DMS53 treated with DMSO at 0.1 percent for 48 hours (cell line): ENCODE measurements around the gene ABI3BP.

ENCODE experiments used
- DNase-seq: peaks from one replicate; lab custom pipeline; 2025; ENCODE audit not compliant: unreplicated experiment; lab: John Stamatoyannopoulos, UW

ABI3BP gene

GRCh38 chr3:100838157-100838556 is 155.1 kb downstream of the ABI3BP start:
- DNase-seq, result no peak

- no peak for DNase-seq
Observed at GRCh38 chr3:100836661-100837060, 156.6 kb downstream of the ABI3BP start.

GRCh38 chr3:100834332-100834731 is 158.9 kb downstream of the ABI3BP start:
- DNase-seq, result no peak

GRCh38 chr3:100833483-100833882 is 159.7 kb downstream of the ABI3BP start:
- DNase-seq, result no peak

GRCh38 chr3:100831629-100832028 is 161.6 kb downstream of the ABI3BP start:
- no peak for DNase-seq

GRCh38 chr3:100830931-100831330 is 162.3 kb downstream of the ABI3BP start:
- no peak for DNase-seq

GRCh38 chr3:100825574-100825973 is 167.6 kb downstream of the ABI3BP start:
- DNase-seq, result no peak

GRCh38 chr3:100815583-100815982 is 177.6 kb downstream of the ABI3BP start:
- no peak for DNase-seq

GRCh38 chr3:100813828-100814227 is 179.4 kb downstream of the ABI3BP start:
- no peak for DNase-seq

GRCh38 chr3:100811779-100812507 is 181.3 kb downstream of the ABI3BP start:
- no peak for DNase-seq

- DNase-seq, result no peak
Observed at GRCh38 chr3:100810671-100811070, 182.6 kb downstream of the ABI3BP start.

GRCh38 chr3:100804631-100805030 is 188.6 kb downstream of the ABI3BP start:
- DNase-seq, result no peak

- no peak for DNase-seq
Observed at GRCh38 chr3:100803711-100804110, 189.5 kb downstream of the ABI3BP start.

GRCh38 chr3:100802126-100802525 is 191.1 kb downstream of the ABI3BP start:
- no peak for DNase-seq

GRCh38 chr3:100798012-100798411 is 195.2 kb downstream of the ABI3BP start:
- no peak for DNase-seq

GRCh38 chr3:100796556-100796955 is 196.7 kb downstream of the ABI3BP start:
- DNase-seq, result no peak

- DNase-seq, result no peak
Observed at GRCh38 chr3:100789579-100789978, 203.6 kb downstream of the ABI3BP start.

GRCh38 chr3:100783619-100784018 is 209.6 kb downstream of the ABI3BP start:
- DNase-seq, result no peak

- no peak for DNase-seq
Observed at GRCh38 chr3:100782906-100783305, 210.3 kb downstream of the ABI3BP start.

- no peak for DNase-seq
Observed at GRCh38 chr3:100782348-100782747, 210.9 kb downstream of the ABI3BP start.

- no peak for DNase-seq
Observed at GRCh38 chr3:100781301-100781700, 211.9 kb downstream of the ABI3BP start.

GRCh38 chr3:100780071-100780622 is 213.1 kb downstream of the ABI3BP start:
- DNase-seq, result no peak

- no peak for DNase-seq
Observed at GRCh38 chr3:100779480-100779879, 213.7 kb downstream of the ABI3BP start.
